Central memory CD4-positive, alpha-beta T cell (primary cell): ENCODE data around the gene TUBA1C.
"Not testable (repeated sequence)": the region's sequence is repeated elsewhere in the genome, so short reads cannot be mapped to it uniquely, and the experiment has no call there.

Source experiments
- DNase-seq: peaks from one replicate; pipeline ENCODE4 v3.0.0; 2022

Gene TUBA1C

GRCh38 chr12:49255857-49256637 lies 8.8 kb upstream of the TUBA1C start:
- DNase-seq: no peak

- not testable (repeated sequence) for DNase-seq
Measured at GRCh38 chr12:49257508-49258184, 7.2 kb upstream of the TUBA1C start.

DNA sequence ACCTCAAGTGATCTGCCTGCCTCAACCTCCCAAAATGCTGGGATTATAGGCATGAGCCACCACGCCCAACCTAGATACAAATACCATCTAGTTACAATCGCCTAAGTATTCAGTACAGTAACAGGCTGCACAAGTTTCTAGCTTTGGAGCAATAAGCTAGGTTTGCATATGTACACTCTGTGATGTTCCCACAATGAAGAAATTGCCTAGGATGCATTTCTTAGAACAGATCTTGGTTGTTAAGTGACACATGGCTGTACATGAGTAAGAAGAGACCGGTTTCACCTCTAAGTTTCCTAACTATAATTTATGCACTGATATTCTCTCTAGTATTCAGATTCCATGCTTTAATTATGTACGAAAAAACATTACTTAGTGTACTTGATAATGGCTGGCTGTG lies 5.4 kb upstream of the TUBA1C start:
- no peak for DNase-seq

- no peak for DNase-seq
Measured at GRCh38 chr12:49260166-49260565, 4.7 kb upstream of the TUBA1C start.

GRCh38 chr12:49260571-49261363 lies 4.1 kb upstream of the TUBA1C start:
- DNase-seq: no peak

DNA sequence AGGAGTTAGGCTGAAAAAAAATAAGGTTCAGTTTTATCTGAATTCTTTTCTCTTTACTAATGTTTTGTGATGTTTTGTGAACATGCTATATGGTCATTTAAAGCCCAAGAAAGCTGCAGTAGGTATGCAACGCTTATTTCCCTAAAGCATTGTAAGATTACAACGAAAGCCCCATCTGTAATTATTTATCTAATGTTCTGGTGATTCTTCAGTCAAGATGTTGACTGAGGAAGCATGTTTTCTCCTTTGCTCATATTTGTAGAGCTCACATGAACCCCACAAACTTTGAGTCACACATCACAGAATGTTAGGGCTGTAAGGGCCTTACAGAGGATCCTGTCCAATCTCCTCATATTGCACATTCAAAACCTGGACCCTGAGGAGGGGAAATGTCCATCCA lies 3.2 kb upstream of the TUBA1C start:
- DNase-seq: no peak

GRCh38 chr12:49263400-49263763 lies 1.5 kb upstream of the TUBA1C start:
- no peak for DNase-seq

DNA sequence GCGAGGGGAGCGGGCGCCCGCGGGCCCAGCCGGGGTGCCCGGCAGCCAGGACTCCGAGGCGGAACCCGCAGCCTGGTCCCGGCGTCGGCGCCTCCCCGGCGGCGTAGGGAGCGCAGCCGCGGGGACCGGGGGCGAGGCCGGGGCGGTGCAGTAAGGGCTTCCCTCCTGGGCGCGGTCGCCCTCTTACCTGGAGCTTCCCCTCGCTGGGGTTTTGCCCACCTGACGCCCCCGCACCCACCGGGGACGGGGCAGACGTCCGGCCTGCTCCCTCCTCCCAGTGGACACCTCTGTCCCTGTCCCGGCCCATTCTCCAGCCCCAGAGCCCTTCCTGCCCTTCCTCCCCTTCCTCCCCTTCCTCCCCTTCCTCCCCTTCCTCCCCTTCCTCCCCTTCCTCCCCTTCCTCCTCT lies 413 bp upstream of the TUBA1C start:
- peak; percentile 23 for DNase-seq

DNA sequence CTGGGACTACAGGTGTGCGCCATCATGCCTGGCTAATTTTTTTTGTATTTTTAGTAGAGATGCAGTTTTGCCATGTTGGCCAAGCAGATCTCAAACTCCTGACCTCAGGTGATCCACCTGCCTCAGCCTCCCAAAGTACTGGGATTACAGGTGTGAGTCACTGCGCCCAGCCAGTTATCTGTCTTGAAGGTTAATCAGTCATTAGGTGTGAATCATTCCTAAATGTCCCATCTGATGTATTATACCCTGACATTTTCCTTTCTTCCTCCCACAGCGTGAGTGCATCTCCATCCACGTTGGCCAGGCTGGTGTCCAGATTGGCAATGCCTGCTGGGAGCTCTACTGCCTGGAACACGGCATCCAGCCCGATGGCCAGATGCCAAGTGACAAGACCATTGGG lies 4.3 kb downstream of the TUBA1C start:
- DNase-seq: not testable (repeated sequence)

GRCh38 chr12:49272790-49273725 lies 8.2 kb downstream of the TUBA1C start:
- no peak for DNase-seq

DNA sequence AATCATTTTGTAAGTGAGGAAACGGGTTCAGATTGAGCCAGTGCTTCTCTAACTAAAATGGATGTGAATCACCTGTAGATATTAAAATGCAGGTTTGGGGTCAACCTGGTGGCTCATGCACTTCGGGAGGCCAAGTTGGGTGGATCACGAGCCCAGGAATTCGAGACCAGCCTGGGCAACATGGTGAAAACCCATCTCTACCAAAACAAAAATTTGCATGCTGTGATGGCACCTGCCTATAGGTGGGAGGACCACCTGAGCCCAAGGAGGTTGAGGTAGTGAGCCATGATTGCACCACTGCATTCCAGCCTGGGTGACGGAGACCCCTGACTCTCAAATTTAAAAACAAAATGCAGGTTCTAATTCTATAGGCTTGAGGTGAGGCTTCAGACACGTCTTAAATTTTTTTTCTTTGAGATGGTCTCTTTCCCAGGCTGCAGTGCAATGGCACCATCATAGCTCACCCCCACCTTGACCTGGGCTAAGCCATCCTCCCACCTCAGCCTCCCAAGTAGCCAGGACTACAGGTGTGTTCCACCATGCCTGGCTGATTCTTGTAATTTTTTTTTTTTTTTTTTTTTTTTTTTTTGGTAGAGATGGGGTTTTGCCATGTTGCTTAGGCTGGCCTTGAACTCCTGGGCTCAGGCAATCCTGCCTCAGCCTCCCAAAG lies 9.0 kb downstream of the TUBA1C start:
- no peak for DNase-seq

DNA sequence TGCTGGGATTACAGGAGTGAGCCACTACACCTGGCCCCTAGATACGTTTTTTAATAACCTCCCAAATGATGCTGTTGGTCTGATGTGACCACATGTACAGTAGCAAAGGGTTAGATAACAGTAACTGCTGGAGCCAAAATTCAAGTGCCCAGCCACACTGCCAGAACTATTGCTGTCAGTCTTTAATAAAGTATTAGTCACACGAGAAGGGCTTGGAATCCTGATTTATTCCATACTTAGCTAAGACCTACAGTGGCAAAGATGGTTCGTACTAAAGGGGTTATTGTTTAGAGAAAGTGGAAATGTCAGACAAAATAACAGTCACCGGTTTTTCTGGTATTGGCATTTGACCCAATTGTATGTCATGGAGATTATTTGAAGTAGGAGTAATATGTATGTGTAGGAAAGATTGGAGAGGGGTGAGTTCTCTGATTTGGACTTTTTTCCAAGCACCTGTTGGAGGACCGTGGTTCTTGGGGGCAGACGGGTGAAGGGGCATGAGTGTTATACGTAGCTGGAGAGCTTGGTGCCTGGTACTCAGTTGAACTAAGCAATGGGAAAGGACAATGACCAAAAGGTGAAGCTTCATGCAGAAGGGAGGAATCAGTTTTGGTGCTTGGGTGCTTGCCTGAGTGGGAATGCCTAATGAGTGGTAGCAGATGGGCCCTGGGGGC lies 9.7 kb downstream of the TUBA1C start:
- DNase-seq: no peak

- DNase-seq: no peak
Measured at GRCh38 chr12:49276304-49277290, 11.7 kb downstream of the TUBA1C start.

- DNase-seq: no peak
Measured at GRCh38 chr12:49277466-49277865, 12.6 kb downstream of the TUBA1C start.

- no peak for DNase-seq
Measured at GRCh38 chr12:49279706-49280159, 14.9 kb downstream of the TUBA1C start.

- DNase-seq: not testable (repeated sequence)
Measured at GRCh38 chr12:49280545-49280944, 15.7 kb downstream of the TUBA1C start.

- no peak for DNase-seq
Measured at GRCh38 chr12:49282302-49282701, 17.4 kb downstream of the TUBA1C start.

GRCh38 chr12:49282740-49283375 lies 18.0 kb downstream of the TUBA1C start:
- DNase-seq: not testable (repeated sequence)
